Pancreas (tissue), 10 donors: ENCODE results near the gene PDE2A. TPM values are rescaled to one million over a fixed set of nuclear protein-coding genes. Genes with fewer than 3 reads are reported as not detected.
A peak's percentile ranks its signal among the peaks of the same experiment; 100 is the strongest.

Experiments used
- ATAC-seq, 4 donors: fragments of 200-7000 bp; cut with Tn5 transposase; one replicate each; pipeline versions ENCODE4 v1.8.0 to v1.9.1; 2020; ENCODE audit warnings: mild to moderate bottlenecking in 4 of 4, moderate library complexity in 4 of 4
- DNase-seq, 6 donors: peaks; one replicate each; pipeline ENCODE4 v3.0.0-alpha.2; 2020
- FAIRE-seq: peaks from 2 replicates; lab custom pipeline; 2012; peaks lifted over from hg19 to GRCh38; lab: Jason Lieb, UNC
- H3K27ac ChIP-seq, 4 donors: fragments of 200-600 bp; sonication (generic); 1 replicate in 3 of 4; 2 replicates in 1 of 4; pipeline versions ENCODE4 v1.5.0 to v1.8.0; 2020
- H3K27me3 ChIP-seq, 4 donors: fragments of 200-600 bp; one replicate each; pipeline ENCODE4 v1.8.0; 2021
- H3K36me3 ChIP-seq, 3 donors: fragments of 200-600 bp; sonication (generic) in 1 of 3; one replicate each; pipeline versions ENCODE4 v1.5.0 to v1.8.0; 2020 to 2021
- H3K4me1 ChIP-seq, 3 donors: fragments of 200-600 bp; one replicate each; pipeline ENCODE4 v1.8.0; 2021
- H3K4me3 ChIP-seq, 4 donors: fragments of 200-600 bp; sonication (generic) in 2 of 4; one replicate each; pipeline versions ENCODE4 v1.5.0 to v1.8.0; 2020 to 2021
- H3K9me3 ChIP-seq, 4 donors: fragments of 200-600 bp; one replicate each; pipeline ENCODE4 v1.8.0; 2021
- WGBS, 2 donors: extraction: QIAGEN DNeasy Blood & Tissue Kit; methylation state at CpG; one replicate each; pipeline ENCODE4 v1.1.7; 2013; 5-methylcytosine and 5-hydroxymethylcytosine counted together
- intact Hi-C, 3 donors: fragments of 100-400 bp; cut with DNase I; formaldehyde crosslinking; loops; one replicate each; pipeline versions ENCODE4 v1.11.1 to v1.14.2; 2022
- polyA plus RNA-seq, 2 donors: library from polyadenylated mRNA; stranded (reverse); fragments of 200-250 nt; gene quantifications; one replicate each; pipeline ENCODE4 v1.2.3, GENCODE V29; 2013
- total RNA-seq, 6 donors: library from RNA; stranded (reverse); fragmentation: NEBNext Ultra II Directional in 4 of 6; extraction: Animal tissue kit (Norgen Biotek cat#: 25700) in 4 of 6; gene quantifications; one replicate each; pipeline versions ENCODE4 v1.2.1 to v1.2.4, GENCODE V29; 2021 to 2023
- TF ChIP-seq, protein P1 (sequence below), 4 donors: fragments of 200-600 bp; sonication (generic) in 3 of 4; IDR thresholded peaks; one replicate each; pipeline versions ENCODE4 v1.5.0 to v1.8.0; 2021; ENCODE audit warnings: antibody characterized with exemption in 4 of 4
- donor health status: healthy with polysubstance abuse.
- donor health status: DM: no; HTN: no; CAD: no; lungs with moderate emphysema.
- donor health status: DM: no; HTN: no; CAD: no.
- donor health status: control.
- donor health status: control.
- donor health status: Bipolar disorder and iron deficiency.
- donor health status: DM: yes; HTN: yes; CAD: no.
- donor health status: DM: no; HTN: no; CAD: no.
- donor health status: DM: no; HTN: no; CAD: no.
- donor health status: DM: yes; HTN: yes; CAD: no.

The PDE2A gene
- total and polyA plus RNA-seq, 8 donors = 2.1 to 16.3 (median 4.1) TPM

DNA sequence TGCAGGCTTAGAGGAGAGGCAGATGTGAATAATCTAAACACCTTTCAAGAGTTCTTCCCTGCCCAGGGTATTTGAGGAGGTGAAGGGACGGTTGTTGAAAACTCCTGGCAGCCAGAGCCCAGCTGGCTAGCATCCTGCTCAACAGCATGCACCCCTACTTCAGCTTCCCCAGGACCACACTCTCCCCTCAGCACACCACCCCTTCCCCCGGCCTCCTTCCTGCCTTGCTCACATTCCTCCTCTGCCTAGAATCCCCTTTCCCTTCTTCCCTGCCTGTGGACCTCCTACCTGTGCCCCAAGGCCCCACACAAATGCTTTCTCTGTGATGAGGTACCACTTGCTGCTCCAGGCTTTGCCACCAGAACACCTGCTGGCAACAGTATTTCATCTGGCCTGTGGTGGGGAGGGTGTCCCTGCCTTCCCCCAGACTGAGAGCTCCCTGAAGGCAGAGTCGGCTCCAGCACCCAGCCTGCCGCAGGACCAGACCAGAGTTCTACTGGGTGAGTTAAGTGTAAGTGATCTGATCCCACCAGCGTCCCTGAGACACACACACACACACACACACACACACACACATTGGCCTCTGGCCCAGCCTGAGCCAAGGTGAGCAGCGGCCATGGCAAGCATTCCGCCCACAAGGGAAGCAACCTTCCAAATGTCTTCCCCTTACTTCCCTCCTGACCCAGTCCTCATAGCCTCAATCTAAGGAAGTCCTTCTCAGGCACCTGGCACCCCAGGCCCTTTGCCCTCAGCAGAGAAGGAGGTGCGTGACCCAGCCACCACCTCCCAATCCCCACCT is 79.5 kb downstream of the PDE2A start:
- H3K27ac ChIP-seq = no peak overlapping the region
- H3K36me3 ChIP-seq = no peaks in the 10 kb centered on the region
- H3K4me1 ChIP-seq = no peaks in the 10 kb centered on the region
- ATAC-seq (no peak), DNase-seq (no peak), FAIRE-seq (no peak)
- 62 to 63% methylated on average over 8 of the region's 8 CpGs for WGBS, 2 donors
- H3K27me3 ChIP-seq = no peaks in the 10 kb centered on the region
- intact Hi-C loops = loop anchor here in 2 of 3 donors (5.0 kb wide), 2 partner anchors 43 to 53 kb away; no protein-coding TSS in a partner anchor
- TF ChIP-seq, protein P1, sequence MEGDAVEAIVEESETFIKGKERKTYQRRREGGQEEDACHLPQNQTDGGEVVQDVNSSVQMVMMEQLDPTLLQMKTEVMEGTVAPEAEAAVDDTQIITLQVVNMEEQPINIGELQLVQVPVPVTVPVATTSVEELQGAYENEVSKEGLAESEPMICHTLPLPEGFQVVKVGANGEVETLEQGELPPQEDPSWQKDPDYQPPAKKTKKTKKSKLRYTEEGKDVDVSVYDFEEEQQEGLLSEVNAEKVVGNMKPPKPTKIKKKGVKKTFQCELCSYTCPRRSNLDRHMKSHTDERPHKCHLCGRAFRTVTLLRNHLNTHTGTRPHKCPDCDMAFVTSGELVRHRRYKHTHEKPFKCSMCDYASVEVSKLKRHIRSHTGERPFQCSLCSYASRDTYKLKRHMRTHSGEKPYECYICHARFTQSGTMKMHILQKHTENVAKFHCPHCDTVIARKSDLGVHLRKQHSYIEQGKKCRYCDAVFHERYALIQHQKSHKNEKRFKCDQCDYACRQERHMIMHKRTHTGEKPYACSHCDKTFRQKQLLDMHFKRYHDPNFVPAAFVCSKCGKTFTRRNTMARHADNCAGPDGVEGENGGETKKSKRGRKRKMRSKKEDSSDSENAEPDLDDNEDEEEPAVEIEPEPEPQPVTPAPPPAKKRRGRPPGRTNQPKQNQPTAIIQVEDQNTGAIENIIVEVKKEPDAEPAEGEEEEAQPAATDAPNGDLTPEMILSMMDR (IDR thresholded peaks at IDR 0.05) = no peak
- H3K4me3 ChIP-seq = no peak overlapping the region
- H3K9me3 ChIP-seq = no peaks in the 10 kb centered on the region

- intact Hi-C loops = loop anchor here in 1 of 3 donors (5.0 kb wide), 1 partner anchor 44 kb away; no protein-coding TSS in a partner anchor
- H3K36me3 ChIP-seq = no peaks in the 10 kb centered on the region
- DNase-seq = no peak
- no peaks in the 10 kb centered on the region for H3K4me1 ChIP-seq
- H3K4me3 ChIP-seq = no peak overlapping the region
- ATAC-seq = no peak
- no peak for FAIRE-seq
- no peak overlapping the region for H3K27ac ChIP-seq
- no peaks in the 10 kb centered on the region for H3K27me3 ChIP-seq
- H3K9me3 ChIP-seq = no peaks in the 10 kb centered on the region
- TF ChIP-seq, protein P1 (IDR thresholded peaks at IDR 0.05) = no peak
- 79 to 84% methylated on average over 8 of the region's 8 CpGs for WGBS, 2 donors
Observed at GRCh38 chr11:72592698-72593495, 81.3 kb downstream of the PDE2A start.

DNA sequence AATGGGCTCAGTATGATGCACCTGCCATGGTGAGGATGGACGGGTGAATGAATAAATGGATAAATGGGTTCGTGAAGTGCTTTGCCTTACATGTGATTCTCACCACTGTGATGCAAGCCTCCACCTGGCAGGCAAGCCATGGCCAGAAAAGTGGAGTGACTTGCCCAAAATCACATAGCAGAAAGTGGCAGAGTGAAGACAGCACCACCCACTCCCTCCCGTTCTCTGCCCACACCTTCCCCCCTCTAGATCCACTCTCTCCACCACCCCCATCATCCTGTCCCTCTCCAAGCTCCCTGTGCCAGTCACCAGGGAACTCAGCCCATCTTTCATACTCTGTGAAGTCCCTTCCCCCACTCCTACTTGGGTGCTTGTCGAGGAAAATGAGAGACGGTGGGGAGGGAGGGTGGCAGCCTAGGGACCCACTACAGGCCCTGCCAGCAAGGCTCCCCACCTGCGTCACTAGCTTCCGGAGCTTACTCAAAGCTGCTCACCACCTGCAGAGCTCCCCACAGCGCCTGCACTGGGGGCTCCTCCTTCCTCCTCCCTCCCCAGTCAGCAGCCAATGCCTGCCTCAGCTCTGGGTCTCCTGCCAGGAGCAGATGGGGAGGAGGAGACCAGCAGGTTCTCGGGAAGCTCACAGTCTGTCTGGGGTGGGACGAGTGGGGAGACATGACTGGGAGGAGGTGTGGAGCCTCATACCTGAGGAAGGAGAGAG is 82.3 kb downstream of the PDE2A start:
- FAIRE-seq (no peak), ATAC-seq (peak in 2 of 4 donors; percentile 4 to 7), DNase-seq (peak in 2 of 6 donors; percentile 4 to 42)
- 35 to 37% methylated on average over 10 of the region's 10 CpGs for WGBS, 2 donors
- Histone ChIP-seq H3K9me3 (no peaks in the 10 kb centered on the region), H3K27ac (no peak overlapping the region), H3K4me1 (no peaks in the 10 kb centered on the region), H3K36me3 (no peaks in the 10 kb centered on the region), H3K27me3 (no peaks in the 10 kb centered on the region), H3K4me3 (no peak overlapping the region)
- TF ChIP-seq, protein P1 (IDR thresholded peaks at IDR 0.05) = no peak
- intact Hi-C loops = loop anchor here in 1 of 3 donors (5.0 kb wide), 1 partner anchor 45 kb away; no protein-coding TSS in a partner anchor

DNA sequence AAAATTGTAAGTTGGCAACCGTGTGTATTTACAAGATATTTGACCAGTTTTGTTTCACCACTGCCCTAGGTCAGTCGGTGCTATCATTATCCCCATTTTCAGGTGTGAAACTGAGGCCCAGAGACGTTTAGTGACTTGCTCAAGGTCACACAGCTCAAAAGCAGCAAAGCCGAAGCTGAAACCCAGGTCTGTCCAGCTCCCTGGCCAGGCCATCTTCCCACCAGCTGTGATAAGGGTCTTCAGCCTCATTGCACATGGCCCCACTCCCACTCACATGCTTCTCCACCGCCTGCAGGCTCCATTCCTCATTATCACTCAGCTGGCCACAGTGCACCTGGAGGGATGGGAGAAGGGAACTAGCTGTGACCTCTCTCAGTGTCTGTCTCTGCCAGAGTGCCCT is 83.2 kb downstream of the PDE2A start:
- Histone ChIP-seq H3K36me3 (no peaks in the 10 kb centered on the region), H3K27me3 (no peaks in the 10 kb centered on the region), H3K9me3 (no peaks in the 10 kb centered on the region), H3K4me3 (no peak overlapping the region), H3K27ac (no peak overlapping the region), H3K4me1 (no peaks in the 10 kb centered on the region)
- intact Hi-C loops = loop anchor here in 1 of 3 donors (5.0 kb wide), 1 partner anchor 46 kb away; no protein-coding TSS in a partner anchor
- FAIRE-seq (no peak), DNase-seq (peak in 1 of 6 donors; percentile 22), ATAC-seq (no peak)
- TF ChIP-seq, protein P1 (IDR thresholded peaks at IDR 0.05) = no peak
- WGBS, 2 donors = 56 to 64% methylated on average over 5 of the region's 5 CpGs
